Gastroesophageal sphincter (tissue), 4 donors: Measurements from ENCODE around the gene RIPOR1. TPM values are rescaled to one million over a fixed set of nuclear protein-coding genes. Genes with fewer than 3 reads are reported as not detected.

Source experiments
- ATAC-seq: fragments of 150-250 bp; one replicate; pipeline ENCODE4 v1.9.1; 2016; ENCODE audit warnings: mild to moderate bottlenecking, moderate library complexity
- H3K27ac ChIP-seq, 4 donors: fragments of 200-600 bp; sonication (generic) in 3 of 4; 1 replicate in 3 of 4; 2 replicates in 1 of 4; pipeline ENCODE4 v1.5.1; 2016 to 2019
- H3K27me3 ChIP-seq: fragments of 200-600 bp; sonication (generic); one replicate; pipeline ENCODE4 v1.5.1; 2019
- H3K36me3 ChIP-seq, 2 donors: fragments of 200-600 bp; sonication (generic); one replicate each; pipeline ENCODE4 v1.5.1; 2019; ENCODE audit warnings: control low read depth in 1 of 2
- H3K4me1 ChIP-seq, 3 donors: fragments of 200-600 bp; sonication (generic); 1 replicate in 2 of 3; 2 replicates in 1 of 3; pipeline ENCODE4 v1.5.1; 2016 to 2019; ENCODE audit warnings: control low read depth in 2 of 3
- H3K4me3 ChIP-seq, 2 donors: fragments of 200-600 bp; sonication (generic); one replicate each; pipeline ENCODE4 v1.5.1; 2019; ENCODE audit warnings: mild to moderate bottlenecking in 1 of 2, moderate library complexity in 1 of 2
- H3K9me3 ChIP-seq, 3 donors: fragments of 200-600 bp; sonication (generic); one replicate each; pipeline ENCODE4 v1.5.1; 2017 to 2019; ENCODE audit warnings: control low read depth in 2 of 3
- CTCF ChIP-seq, 4 experiments: fragments of 200-600 bp in 2 of 4; fragments of 450-650 bp in 2 of 4; sonication (generic) in 1 of 4; IDR thresholded peaks; one replicate each; pipeline ENCODE4 v1.5.1; 2017 to 2019; ENCODE audit warnings: antibody characterized with exemption in 4 of 4, mild to moderate bottlenecking in 2 of 4, moderate library complexity in 2 of 4
- EP300 ChIP-seq: sonication (generic); formaldehyde crosslinking; IDR thresholded peaks from one replicate; pipeline ENCODE4 v1.6.1; 2017; ENCODE audit warnings: antibody characterized with exemption, mild to moderate bottlenecking
- POLR2A ChIP-seq, 2 donors: fragments of 450-650 bp; IDR thresholded peaks; one replicate each; pipeline ENCODE4 v1.6.1; 2017; ENCODE audit warnings: antibody characterized with exemption in 2 of 2, mild to moderate bottlenecking in 2 of 2, moderate library complexity in 1 of 2
- POLR2AphosphoS5 ChIP-seq: sonication (generic); formaldehyde crosslinking; IDR thresholded peaks from one replicate; pipeline ENCODE4 v1.6.1; 2017; ENCODE audit warnings: antibody characterized with exemption
- WGBS, 2 donors: methylation state at CpG; one replicate each; pipeline ENCODE4 v1.1.5; 2018; ENCODE audit warnings: low coverage in 1 of 2; 5-methylcytosine and 5-hydroxymethylcytosine counted together
- total RNA-seq, 4 donors: library from RNA; depleted of rRNA; stranded (reverse); fragments of >200 nt; gene quantifications; one replicate each; pipeline ENCODE4 v1.1.0, GENCODE V29; 2016

Gene RIPOR1
- total RNA-seq, 4 donors from 2014 or later, result 43.3 to 112 (median 64.9) TPM

- peak within 1 kb of the TSS; percentile 69 to 71 for H3K4me3 ChIP-seq
- peak; percentile 80 for ATAC-seq
- WGBS, 2 donors, result no CpG with 5 or more reads among the region's 62 CpGs
- TF ChIP-seq POLR2A (IDR thresholded peaks at IDR 0.05) (no peak), POLR2AphosphoS5 (no peak), EP300 (no peak), CTCF (IDR thresholded peaks at IDR 0.05) (peak in 3 of 4 experiments; percentile 73 to 88 (median 87))
- peak within 1 kb of the TSS; percentile 95 to 99 (median 97) for H3K27ac ChIP-seq
- no peaks in the 10 kb centered on the region for H3K9me3 ChIP-seq
- no peaks in the 10 kb centered on the region for H3K36me3 ChIP-seq
- peaks cover 0 to 37% (median 18%) of the 10 kb centered on the region in 3 donors for H3K4me1 ChIP-seq
- no peaks in the 10 kb centered on the region for H3K27me3 ChIP-seq
Measured at GRCh38 chr16:67562526-67562917, 33.9 kb downstream of the RIPOR1 start, which contains the start of gene CTCF. Gene CTCF (plus strand): TSS chr16:67562526. CDS start chr16:67610833, 48,307 bp downstream.

- 0% methylated on average over 6 of the region's 96 CpGs; no CpG with 5 or more reads in 1 of the 2 donors for WGBS, 2 donors
- H3K27ac ChIP-seq, result peak overlapping the region; percentile 95 to 99 (median 97)
- H3K36me3 ChIP-seq, result no peaks in the 10 kb centered on the region
- H3K9me3 ChIP-seq, result no peaks in the 10 kb centered on the region
- H3K4me3 ChIP-seq, result peak overlapping the region; percentile 69 to 71
- peaks cover 0 to 37% (median 18%) of the 10 kb centered on the region in 3 donors for H3K4me1 ChIP-seq
- ATAC-seq, result peak; percentile 5
- no peaks in the 10 kb centered on the region for H3K27me3 ChIP-seq
- no peak for TF ChIP-seq POLR2AphosphoS5
- TF ChIP-seq CTCF (IDR thresholded peaks at IDR 0.05), result peak in 3 of 4 experiments; percentile 24 to 43 (median 28)
- no peak for TF ChIP-seq EP300
- peak in 1 of 2 donors; percentile 34 for TF ChIP-seq POLR2A (IDR thresholded peaks at IDR 0.05)
Measured at GRCh38 chr16:67562918-67563707, 34.5 kb downstream of the RIPOR1 start.

GRCh38 chr16:67563708-67564468 lies 35.3 kb downstream of the RIPOR1 start:
- ATAC-seq, result peak; percentile 21
- H3K36me3 ChIP-seq, result no peaks in the 10 kb centered on the region
- peak overlapping the region; percentile 69 to 71 for H3K4me3 ChIP-seq
- H3K27ac ChIP-seq, result peak overlapping the region; percentile 95 to 99 (median 97)
- no peaks in the 10 kb centered on the region for H3K27me3 ChIP-seq
- no peak for TF ChIP-seq CTCF (IDR thresholded peaks at IDR 0.05)
- no peak for TF ChIP-seq EP300
- TF ChIP-seq POLR2A (IDR thresholded peaks at IDR 0.05), result peak in 1 of 2 donors; percentile 13
- TF ChIP-seq POLR2AphosphoS5, result peak; percentile 89
- WGBS, 2 donors, result 1% methylated on average over 14 to 16 of the region's 20 CpGs
- no peaks in the 10 kb centered on the region for H3K9me3 ChIP-seq
- H3K4me1 ChIP-seq, result peaks cover 0 to 37% (median 18%) of the 10 kb centered on the region in 3 donors

- WGBS, 2 donors, result 90 to 92% methylated on average over 6 to 7 of the region's 8 CpGs
- no peak for ATAC-seq
- no peak for TF ChIP-seq EP300
- TF ChIP-seq POLR2AphosphoS5, result no peak
- TF ChIP-seq CTCF (IDR thresholded peaks at IDR 0.05), result no peak
- TF ChIP-seq POLR2A (IDR thresholded peaks at IDR 0.05), result no peak
- H3K36me3 ChIP-seq, result no peaks in the 10 kb centered on the region
- H3K27ac ChIP-seq, result no peak overlapping the region
- H3K4me1 ChIP-seq, result peaks cover 0 to 38% (median 18%) of the 10 kb centered on the region in 3 donors
- H3K4me3 ChIP-seq, result no peak overlapping the region
- no peaks in the 10 kb centered on the region for H3K9me3 ChIP-seq
- no peaks in the 10 kb centered on the region for H3K27me3 ChIP-seq
Measured at GRCh38 chr16:67565470-67566100, 37.0 kb downstream of the RIPOR1 start.
